HG03060 (cell line): ENCODE results near the gene LDAH.

Experiments used
- ATAC-seq: cut with Tn5 transposase; IDR thresholded peaks from one replicate; pipeline ENCODE4 v1.9.1; 2021; ENCODE audit warnings: low read depth, moderate number of reproducible peaks; ENCODE audit not compliant: unreplicated experiment

The LDAH gene

GRCh38 chr2:20657522-20658235 lies 165.2 kb downstream of the LDAH start:
- ATAC-seq: no peak

GRCh38 chr2:20656561-20656960 lies 166.3 kb downstream of the LDAH start:
- ATAC-seq: no peak

- ATAC-seq: no peak
Measured at GRCh38 chr2:20654535-20654813, 168.4 kb downstream of the LDAH start.

- ATAC-seq: no peak
Measured at GRCh38 chr2:20653695-20654534, 169.0 kb downstream of the LDAH start.

- no peak for ATAC-seq
Measured at GRCh38 chr2:20652673-20653575, 170.0 kb downstream of the LDAH start.

- ATAC-seq: no peak
Measured at GRCh38 chr2:20652141-20652540, 170.8 kb downstream of the LDAH start.

GRCh38 chr2:20651731-20652099 lies 171.2 kb downstream of the LDAH start:
- no peak for ATAC-seq

GRCh38 chr2:20650877-20651730 lies 171.8 kb downstream of the LDAH start, which contains the start of gene HS1BP3:
HS1BP3 (minus strand) TSS chr2:20651098; CDS start chr2:20651063, 35 bp downstream.
- peak; percentile 66 for ATAC-seq

GRCh38 chr2:20650393-20650876 lies 172.5 kb downstream of the LDAH start:
- no peak for ATAC-seq

- ATAC-seq: no peak
Measured at GRCh38 chr2:20649976-20650375, 172.9 kb downstream of the LDAH start.

- no peak for ATAC-seq
Measured at GRCh38 chr2:20649576-20649975, 173.3 kb downstream of the LDAH start.

- no peak for ATAC-seq
Measured at GRCh38 chr2:20648831-20649230, 174.1 kb downstream of the LDAH start.

- no peak for ATAC-seq
Measured at GRCh38 chr2:20648206-20648605, 174.7 kb downstream of the LDAH start.

- no peak for ATAC-seq
Measured at GRCh38 chr2:20647738-20648137, 175.2 kb downstream of the LDAH start.

- no peak for ATAC-seq
Measured at GRCh38 chr2:20647211-20647610, 175.7 kb downstream of the LDAH start.

GRCh38 chr2:20646446-20646845 lies 176.5 kb downstream of the LDAH start:
- no peak for ATAC-seq

- no peak for ATAC-seq
Measured at GRCh38 chr2:20645761-20646160, 177.1 kb downstream of the LDAH start.

GRCh38 chr2:20645301-20645701 lies 177.6 kb downstream of the LDAH start:
- ATAC-seq: no peak

- no peak for ATAC-seq
Measured at GRCh38 chr2:20643826-20644225, 179.1 kb downstream of the LDAH start.

GRCh38 chr2:20643060-20643459 lies 179.8 kb downstream of the LDAH start:
- ATAC-seq: no peak
